HepG2 (cell line): ENCODE results near the gene ZNF605. TPM values are rescaled to one million over a fixed set of nuclear protein-coding genes. Genes with fewer than 3 reads are reported as not detected.

Experiments
- ATAC-seq: fragments of 200-7000 bp; cut with Tn5 transposase; 3 replicates; pipeline ENCODE4 v1.9.1; 2020; ENCODE audit warnings: mild to moderate bottlenecking, moderate library complexity
- BruUV-seq: library from RNA; stranded (reverse); fragments of 400-500 nt; replicated peaks from 2 replicates; lab custom pipeline; 2021; lab: Mats Ljungman, UMichigan
- CTCF ChIA-PET: fragments of 300-600 bp; formaldehyde crosslinking; extraction: SDS; loops from one replicate; lab custom pipeline; 2021; ENCODE audit warnings: low total read pairs, inconsistent platforms, low intra/inter-chr PET ratio; lab: Yijun Ruan, JAX
- POLR2A ChIA-PET: fragments of 350-600 bp; sonication (Branson Sonifier 250); formaldehyde crosslinking; loops from one replicate; lab custom pipeline; 2020; ENCODE audit warnings: antibody characterized with exemption, inconsistent platforms; lab: Yijun Ruan, JAX
- DNase-seq: peaks from one replicate; pipeline ENCODE4 v3.0.0-alpha.2; 2015; ENCODE audit warnings: low spot score
- FAIRE-seq: peaks from 3 replicates; lab custom pipeline; 2011; peaks lifted over from hg19 to GRCh38; lab: Jason Lieb, UNC
- H2AFZ ChIP-seq: one replicate; pipeline ENCODE4 v1.6.1; 2011; ENCODE audit warnings: low read length, inconsistent platforms
- H3K27ac ChIP-seq: fragments of 300-600 bp; 3 replicates; pipeline ENCODE4 v1.8.0; 2011; ENCODE audit warnings: mixed run types, mild to moderate bottlenecking, mixed read lengths, low read length, inconsistent platforms; ENCODE audit not compliant: insufficient read depth; ENCODE audit errors: extremely low read length
- H3K27me3 ChIP-seq, 2 experiments: fragments of 200-600 bp in 1 of 2; 2 replicates in 1 of 2; 3 replicates in 1 of 2; pipeline versions ENCODE4 v1.6.0 to v1.8.0; 2011; ENCODE audit warnings: low read length in 2 of 2, mild to moderate bottlenecking in 2 of 2, moderate library complexity in 2 of 2, inconsistent platforms in 1 of 2; ENCODE audit not compliant: insufficient read depth in 2 of 2, control insufficient read depth in 1 of 2
- H3K36me3 ChIP-seq, 2 experiments: fragments of 200-600 bp in 1 of 2; replicated peaks in 1 of 2; 2 replicates in 1 of 2; 3 replicates in 1 of 2; pipeline versions ENCODE4 v1.5.1 to v1.8.0; 2011; ENCODE audit warnings: low read length in 2 of 2, inconsistent platforms in 1 of 2; ENCODE audit not compliant: insufficient read depth in 2 of 2, control insufficient read depth in 1 of 2
- H3K4me1 ChIP-seq: 2 replicates; pipeline ENCODE4 v1.5.1; 2012; ENCODE audit warnings: low read length, inconsistent platforms; ENCODE audit not compliant: insufficient read depth
- H3K4me2 ChIP-seq: 2 replicates; pipeline ENCODE4 v1.6.0; 2011; ENCODE audit warnings: low read depth, low read length, inconsistent platforms
- H3K4me3 ChIP-seq, 3 experiments: fragments of 200-600 bp in 1 of 3; sonication (generic), shearing (Covaris generic) in 1 of 3; replicated peaks in 1 of 3; 2 replicates each; pipeline ENCODE4 v1.5.1; 2011 to 2016; ENCODE audit warnings: low read length in 3 of 3, inconsistent platforms in 2 of 3, low read depth in 2 of 3, mild to moderate bottlenecking in 2 of 3, control low read depth in 1 of 3, mixed read lengths in 1 of 3; ENCODE audit not compliant: insufficient read depth in 1 of 3
- H3K79me2 ChIP-seq: one replicate; pipeline ENCODE4 v1.6.1; 2011; ENCODE audit warnings: low read length, inconsistent platforms; ENCODE audit not compliant: insufficient read depth
- H3K9ac ChIP-seq: 2 replicates; pipeline ENCODE4 v1.6.0; 2011; ENCODE audit warnings: mild to moderate bottlenecking, low read depth, low read length, inconsistent platforms; ENCODE audit not compliant: insufficient read depth
- H3K9me3 ChIP-seq: 2 replicates; pipeline ENCODE4 v1.5.1; 2012; ENCODE audit warnings: mild to moderate bottlenecking, low read length
- H4K20me1 ChIP-seq: 2 replicates; pipeline ENCODE4 v1.6.0; 2011; ENCODE audit warnings: inconsistent platforms, mild to moderate bottlenecking, low read length, moderate library complexity; ENCODE audit not compliant: insufficient read depth
- ELF1 ChIP-seq: sonication (generic); formaldehyde crosslinking; IDR thresholded peaks from 2 replicates; pipeline ENCODE4 v1.4.0; 2020; ENCODE audit warnings: missing genetic modification reagents
- KLF13 ChIP-seq: sonication (generic); formaldehyde crosslinking; IDR thresholded peaks from 2 replicates; pipeline ENCODE4 v1.4.0; 2020; ENCODE audit warnings: mild to moderate bottlenecking, missing genetic modification reagents
- MED13 ChIP-seq: sonication (generic); formaldehyde crosslinking; IDR thresholded peaks from 2 replicates; pipeline ENCODE4 v1.5.0; 2020; ENCODE audit warnings: missing genetic modification reagents
- NCOA2 ChIP-seq: sonication (generic); formaldehyde crosslinking; IDR thresholded peaks from 2 replicates; pipeline ENCODE4 v1.8.0; 2022; ENCODE audit warnings: inconsistent platforms
- RBM39 ChIP-seq: fragments of 200-400 bp; formaldehyde crosslinking; IDR thresholded peaks from one replicate; pipeline ENCODE4 v1.6.1; 2018; ENCODE audit warnings: antibody characterized with exemption, mild to moderate bottlenecking, low read depth, low read length; ENCODE audit not compliant: poor library complexity, severe bottlenecking
- SOX13 ChIP-seq, 3 experiments: fragments of 450-650 bp in 1 of 3; sonication (generic) in 1 of 3; formaldehyde crosslinking in 1 of 3; IDR thresholded peaks in 2 of 3; conservative IDR thresholded peaks in 1 of 3; 2 replicates each; pipeline versions ENCODE4 v1.5.0 to v1.6.1; 2016 to 2020; ENCODE audit warnings: antibody characterized with exemption in 1 of 3, mild to moderate bottlenecking in 1 of 3, missing compliant biosample characterization in 1 of 3, missing genetic modification reagents in 1 of 3, moderate library complexity in 1 of 3
- TFE3 ChIP-seq: IDR thresholded peaks from 2 replicates; pipeline ENCODE4 v1.6.1; 2016
- ZC3H4 ChIP-seq: sonication (generic); formaldehyde crosslinking; IDR thresholded peaks from 2 replicates; pipeline ENCODE4 v1.4.0; 2020; ENCODE audit warnings: missing genetic modification reagents, borderline replicate concordance
- ZNF24 ChIP-seq: fragments of 450-650 bp; IDR thresholded peaks from 2 replicates; pipeline ENCODE4 v1.6.1; 2017; ENCODE audit warnings: antibody characterized with exemption, mild to moderate bottlenecking
- ZNF430 ChIP-seq: sonication (generic); formaldehyde crosslinking; IDR thresholded peaks from 2 replicates; pipeline ENCODE4 v1.9.0; 2021; ENCODE audit warnings: mild to moderate bottlenecking, missing genetic modification reagents
- WGBS: methylation state at CpG from one replicate; pipeline ENCODE4 v1.1.6; 2017; ENCODE audit warnings: low lambda C conversion rate; 5-methylcytosine and 5-hydroxymethylcytosine counted together
- in situ Hi-C: cut with HindIII; loops from 2 replicates; pipeline ENCODE4 v1.10.0; 2017; ENCODE audit warnings: low pct_unique_long_range_greater_than_20kb; ENCODE audit not compliant: extremely low pct_ligation_motif_present
- intact Hi-C: fragments of 100-400 bp; cut with micrococcal nuclease; formaldehyde crosslinking; loops from one replicate; pipeline ENCODE4 v1.10.0; 2022; ENCODE audit not compliant: unreplicated experiment
- polyA plus RNA-seq, 8 experiments: library from polyadenylated mRNA; depleted of rRNA in 3 of 8; stranded (reverse) in 7 of 8; unstranded in 1 of 8; fragments of >200 nt; fragmentation: Illumina TruSeq in 4 of 8; extraction: Trizol in 4 of 8; gene quantifications; 2 replicates each; pipeline versions ENCODE4 v1.2.1 to v1.2.3, GENCODE V29; 2011 to 2016; ENCODE audit warnings: low read depth in 4 of 8, missing spikeins in 1 of 8, mixed read lengths in 1 of 8; ENCODE audit not compliant: insufficient read depth in 1 of 8
- total RNA-seq, 5 experiments: library from RNA; depleted of rRNA; stranded (reverse); fragments of >200 nt; fragmentation: Illumina TruSeq; extraction: Trizol; gene quantifications; 2 replicates each; pipeline ENCODE4 v1.2.3, GENCODE V29; 2016; ENCODE audit warnings: low read depth in 1 of 5
- TF ChIP-seq, protein P1 (sequence below): sonication (generic); formaldehyde crosslinking; IDR thresholded peaks from 2 replicates; pipeline ENCODE4 v1.4.0; 2020; ENCODE audit warnings: mild to moderate bottlenecking, missing genetic modification reagents
- TF ChIP-seq, protein P2 (sequence below): sonication (generic); formaldehyde crosslinking; IDR thresholded peaks from 2 replicates; pipeline ENCODE4 v1.4.0; 2020; ENCODE audit warnings: low read depth, missing genetic modification reagents
- TF ChIP-seq, protein P3 (sequence below): sonication (generic); IDR thresholded peaks from 2 replicates; pipeline ENCODE4 v1.6.1; 2016; ENCODE audit warnings: low read depth, borderline replicate concordance

ZNF605 gene
- total and polyA plus RNA-seq, 2 of the 13 experiments (the other 11 are each of a cell fraction or from before 2014, with no cell fraction given) = 6.7 to 6.8 TPM

DNA sequence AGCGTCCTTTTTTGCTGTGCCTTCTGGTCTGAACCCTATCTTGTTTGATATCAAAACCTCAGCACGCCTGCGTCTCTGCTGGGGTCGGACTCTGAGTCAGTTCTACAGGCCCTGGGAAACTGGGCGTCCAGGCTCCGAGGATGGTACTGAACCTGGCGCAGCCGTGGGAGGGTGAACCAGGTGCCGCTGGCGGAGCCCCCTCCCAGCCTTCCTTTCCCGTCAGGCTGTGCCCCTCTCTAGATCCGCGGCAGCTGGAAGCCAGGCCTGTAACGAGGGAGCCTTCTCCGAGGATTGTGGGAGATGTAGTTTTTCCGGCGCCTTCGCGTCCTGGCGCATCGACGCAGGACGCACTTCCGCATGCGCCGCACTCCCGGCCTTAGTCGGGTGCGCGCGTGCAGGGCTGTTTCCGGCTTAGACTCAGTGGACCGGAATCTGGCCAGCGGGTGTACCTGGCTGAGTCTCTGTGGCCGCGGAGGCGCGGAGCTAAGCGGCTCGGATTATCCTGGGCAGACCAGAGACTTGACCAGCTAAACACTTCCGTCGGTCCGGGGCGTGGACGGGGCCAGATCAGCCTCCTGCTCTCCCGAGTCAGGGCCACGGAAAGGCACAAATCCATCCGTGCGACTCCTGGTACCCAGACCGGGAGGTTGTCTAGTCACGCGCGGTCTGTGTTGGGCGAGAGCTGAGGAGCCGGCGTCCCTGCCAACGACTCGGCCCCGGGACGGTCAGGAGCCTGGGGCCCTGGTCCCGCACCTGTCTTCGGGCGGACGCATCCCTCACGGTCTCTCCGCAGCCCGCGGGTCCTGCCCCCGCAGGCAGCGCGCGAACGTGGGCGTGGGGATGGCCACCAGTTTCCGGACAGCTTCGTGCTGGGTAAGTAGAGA, 30.1 kb upstream of the ZNF605 start, which contains the start of gene ZNF26:
Gene ZNF26, plus strand, starts transcription at position 367 of the 884 bp plus-strand sequence. Its CDS starts 474 bp downstream, at position 841.
- H3K27me3 ChIP-seq = no peaks in the 10 kb centered on the region; a peak in 1 of 5 replicates
- H3K4me3 ChIP-seq = peak within 1 kb of the TSS; percentile 83 to 99 (median 96)
- H3K4me2 ChIP-seq = peak within 1 kb of the TSS; percentile 74
- DNase-seq = peak; percentile 90
- TSS peak; percentile 73 for BruUV-seq
- H4K20me1 ChIP-seq = no peaks in the 10 kb centered on the region
- peaks cover 0 to 15% of the 10 kb centered on the region in 2 experiments; a peak in 2 of 5 replicates for H3K36me3 ChIP-seq
- peaks cover 17% of the 10 kb centered on the region for H3K4me1 ChIP-seq
- peaks cover 19% of the 10 kb centered on the region for H3K79me2 ChIP-seq
- peak; percentile 98 for ATAC-seq
- intact Hi-C loops = loop anchor here (2.0 kb wide), 1 partner anchor 95 kb away; the partner anchor contains the start of gene ZNF140
- H3K27ac ChIP-seq = peak within 1 kb of the TSS; percentile 60
- peak within 1 kb of the TSS; percentile 81 for H3K9ac ChIP-seq
- in situ Hi-C loops = loop anchor here (5.0 kb wide), 1 partner anchor 51 kb away; the partner anchor contains the start of gene ZNF84
- peaks cover 50% of the 10 kb centered on the region for H3K9me3 ChIP-seq
- peak within 1 kb of the TSS; percentile 82 for H2AFZ ChIP-seq
- WGBS = 1% methylated on average over 18 of the region's 76 CpGs
- ChIA-PET CTCF (interaction anchor here (0.7 kb wide), 1 partner anchor 195 kb away, joined by 3 read pairs; the partner anchor contains the start of gene ZNF268), POLR2A (interaction anchor here (0.6 to 3.0 kb wide), 5 partner anchors 30 to 195 kb away, joined by 3 to 25 read pairs (median 8); partner anchors contain the start of genes ZNF140, ZNF268, ZNF605 and ZNF84)
- FAIRE-seq = peak; percentile 73
- TF ChIP-seq ZNF430 (peak; percentile 64; the same call in 1 of the 2 replicates), SOX13 (IDR thresholded peaks at IDR 0.05) (no peak), SOX13 (CRISPR knock-in tag; conservative IDR thresholded peaks at IDR 0.05 in 1 of 2, IDR thresholded peaks at IDR 0.05 in 1 of 2) (peak in 1 of 2 experiments; percentile 42; a peak in 1 of 4 replicates), NCOA2 (CRISPR knock-in tag) (peak; percentile 55), ZNF24 (no peak), KLF13 (CRISPR knock-in tag) (no peak), TFE3 (CRISPR knock-in tag) (peak; percentile 84), MED13 (CRISPR knock-in tag) (no peak), RBM39 (no peak), ELF1 (peak; percentile 98), ZC3H4 (CRISPR knock-in tag) (no peak)
- TF ChIP-seq, protein P1, sequence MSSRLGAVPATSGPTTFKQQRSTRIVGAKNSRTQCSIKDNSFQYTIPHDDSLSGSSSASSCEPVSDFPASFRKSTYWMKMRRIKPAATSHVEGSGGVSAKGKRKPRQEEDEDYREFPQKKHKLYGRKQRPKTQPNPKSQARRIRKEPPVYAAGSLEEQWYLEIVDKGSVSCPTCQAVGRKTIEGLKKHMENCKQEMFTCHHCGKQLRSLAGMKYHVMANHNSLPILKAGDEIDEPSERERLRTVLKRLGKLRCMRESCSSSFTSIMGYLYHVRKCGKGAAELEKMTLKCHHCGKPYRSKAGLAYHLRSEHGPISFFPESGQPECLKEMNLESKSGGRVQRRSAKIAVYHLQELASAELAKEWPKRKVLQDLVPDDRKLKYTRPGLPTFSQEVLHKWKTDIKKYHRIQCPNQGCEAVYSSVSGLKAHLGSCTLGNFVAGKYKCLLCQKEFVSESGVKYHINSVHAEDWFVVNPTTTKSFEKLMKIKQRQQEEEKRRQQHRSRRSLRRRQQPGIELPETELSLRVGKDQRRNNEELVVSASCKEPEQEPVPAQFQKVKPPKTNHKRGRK = no peak
- TF ChIP-seq, protein P2, sequence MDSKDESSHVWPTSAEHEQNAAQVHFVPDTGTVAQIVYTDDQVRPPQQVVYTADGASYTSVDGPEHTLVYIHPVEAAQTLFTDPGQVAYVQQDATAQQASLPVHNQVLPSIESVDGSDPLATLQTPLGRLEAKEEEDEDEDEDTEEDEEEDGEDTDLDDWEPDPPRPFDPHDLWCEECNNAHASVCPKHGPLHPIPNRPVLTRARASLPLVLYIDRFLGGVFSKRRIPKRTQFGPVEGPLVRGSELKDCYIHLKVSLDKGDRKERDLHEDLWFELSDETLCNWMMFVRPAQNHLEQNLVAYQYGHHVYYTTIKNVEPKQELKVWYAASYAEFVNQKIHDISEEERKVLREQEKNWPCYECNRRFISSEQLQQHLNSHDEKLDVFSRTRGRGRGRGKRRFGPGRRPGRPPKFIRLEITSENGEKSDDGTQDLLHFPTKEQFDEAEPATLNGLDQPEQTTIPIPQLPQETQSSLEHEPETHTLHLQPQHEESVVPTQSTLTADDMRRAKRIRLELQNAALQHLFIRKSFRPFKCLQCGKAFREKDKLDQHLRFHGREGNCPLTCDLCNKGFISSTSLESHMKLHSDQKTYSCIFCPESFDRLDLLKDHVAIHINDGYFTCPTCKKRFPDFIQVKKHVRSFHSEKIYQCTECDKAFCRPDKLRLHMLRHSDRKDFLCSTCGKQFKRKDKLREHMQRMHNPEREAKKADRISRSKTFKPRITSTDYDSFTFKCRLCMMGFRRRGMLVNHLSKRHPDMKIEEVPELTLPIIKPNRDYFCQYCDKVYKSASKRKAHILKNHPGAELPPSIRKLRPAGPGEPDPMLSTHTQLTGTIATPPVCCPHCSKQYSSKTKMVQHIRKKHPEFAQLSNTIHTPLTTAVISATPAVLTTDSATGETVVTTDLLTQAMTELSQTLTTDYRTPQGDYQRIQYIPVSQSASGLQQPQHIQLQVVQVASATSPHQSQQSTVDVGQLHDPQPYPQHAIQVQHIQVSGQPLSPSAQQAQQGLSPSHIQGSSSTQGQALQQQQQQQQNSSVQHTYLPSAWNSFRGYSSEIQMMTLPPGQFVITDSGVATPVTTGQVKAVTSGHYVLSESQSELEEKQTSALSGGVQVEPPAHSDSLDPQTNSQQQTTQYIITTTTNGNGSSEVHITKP (CRISPR knock-in tag) = 0 out of 2 replicates have a peak, but pooled peaks have one; percentile 42
- TF ChIP-seq, protein P3, sequence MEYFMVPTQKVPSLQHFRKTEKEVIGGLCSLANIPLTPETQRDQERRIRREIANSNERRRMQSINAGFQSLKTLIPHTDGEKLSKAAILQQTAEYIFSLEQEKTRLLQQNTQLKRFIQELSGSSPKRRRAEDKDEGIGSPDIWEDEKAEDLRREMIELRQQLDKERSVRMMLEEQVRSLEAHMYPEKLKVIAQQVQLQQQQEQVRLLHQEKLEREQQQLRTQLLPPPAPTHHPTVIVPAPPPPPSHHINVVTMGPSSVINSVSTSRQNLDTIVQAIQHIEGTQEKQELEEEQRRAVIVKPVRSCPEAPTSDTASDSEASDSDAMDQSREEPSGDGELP = peak; percentile 82
